GM18502 (cell line): Measurements from ENCODE around the gene GPR78.

Experiments
- ATAC-seq: cut with Tn5 transposase; IDR thresholded peaks from one replicate; pipeline ENCODE4 v1.9.1; 2021; ENCODE audit warnings: mild to moderate bottlenecking; ENCODE audit not compliant: unreplicated experiment, poor library complexity

Gene GPR78

DNA sequence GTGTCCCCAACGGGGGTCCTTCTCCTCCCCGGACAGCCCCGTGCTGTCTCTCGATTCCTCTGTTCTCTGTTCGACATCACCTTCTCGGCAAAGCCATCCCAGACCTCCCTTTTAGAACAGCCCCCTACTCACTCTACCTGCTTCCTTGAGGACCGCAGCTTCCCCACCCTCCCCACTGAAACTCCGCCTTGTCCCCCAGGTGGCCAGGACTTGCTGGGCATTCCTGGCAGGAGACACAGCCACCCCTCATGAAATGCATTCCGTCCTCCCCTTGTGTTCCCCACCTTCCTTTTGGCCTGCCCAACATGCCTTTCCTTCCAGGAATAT lies 34.8 kb upstream of the GPR78 start:
- no peak for ATAC-seq

DNA sequence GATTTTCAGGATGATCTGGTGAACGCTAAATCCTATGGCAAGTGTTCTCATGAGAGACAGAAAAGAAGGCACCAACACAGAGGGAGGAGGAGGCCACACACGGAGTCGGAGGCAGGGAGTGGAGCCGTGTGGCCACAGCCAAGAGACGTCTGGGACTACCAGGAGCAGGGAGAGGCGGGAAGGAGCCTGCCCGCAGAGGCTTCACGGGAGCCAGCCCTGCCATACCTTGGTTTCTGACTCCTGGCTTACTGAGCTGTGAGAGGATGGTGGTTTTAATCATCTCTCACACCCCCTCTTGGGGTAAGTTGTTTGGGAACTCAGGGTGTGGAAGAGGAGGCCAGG lies 33.5 kb upstream of the GPR78 start:
- no peak for ATAC-seq

DNA sequence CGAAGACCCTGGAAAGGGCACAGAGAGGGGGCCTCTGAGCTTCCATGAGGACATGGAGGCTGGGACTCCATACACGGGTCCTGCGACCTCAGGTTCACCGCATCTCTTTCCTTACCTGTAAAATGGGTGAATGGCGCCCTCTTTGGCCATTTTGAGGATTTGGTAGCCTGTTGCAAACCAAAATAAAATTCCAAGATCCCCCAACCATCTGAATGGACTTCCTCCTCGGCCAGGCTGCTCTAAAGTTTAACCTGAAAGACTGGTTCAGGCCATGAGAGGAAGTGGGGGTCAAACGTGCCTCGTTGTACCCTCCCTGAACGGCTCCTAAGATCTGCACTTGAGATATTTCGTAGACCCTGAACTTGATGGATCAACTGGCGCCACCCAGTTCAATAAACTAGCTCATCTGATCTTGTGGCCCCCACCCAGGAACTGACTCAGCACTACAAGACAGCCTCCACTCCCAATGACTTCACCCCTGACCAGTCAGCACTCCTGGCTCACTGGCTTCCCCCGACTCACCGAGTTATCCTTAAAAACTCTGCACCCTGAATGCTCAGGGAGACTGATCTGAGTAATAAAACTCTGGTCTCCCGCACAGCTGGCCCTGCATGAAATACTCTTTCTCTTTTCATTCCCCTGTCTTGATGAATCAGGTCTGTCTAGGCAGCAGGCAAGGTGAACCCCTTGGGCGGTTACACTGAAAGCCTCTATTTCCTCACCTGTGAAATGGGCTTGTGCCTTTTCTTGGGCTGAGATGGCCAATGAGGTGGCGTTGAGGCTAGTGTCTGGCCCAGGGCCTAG lies 32.9 kb upstream of the GPR78 start:
- no peak for ATAC-seq

DNA sequence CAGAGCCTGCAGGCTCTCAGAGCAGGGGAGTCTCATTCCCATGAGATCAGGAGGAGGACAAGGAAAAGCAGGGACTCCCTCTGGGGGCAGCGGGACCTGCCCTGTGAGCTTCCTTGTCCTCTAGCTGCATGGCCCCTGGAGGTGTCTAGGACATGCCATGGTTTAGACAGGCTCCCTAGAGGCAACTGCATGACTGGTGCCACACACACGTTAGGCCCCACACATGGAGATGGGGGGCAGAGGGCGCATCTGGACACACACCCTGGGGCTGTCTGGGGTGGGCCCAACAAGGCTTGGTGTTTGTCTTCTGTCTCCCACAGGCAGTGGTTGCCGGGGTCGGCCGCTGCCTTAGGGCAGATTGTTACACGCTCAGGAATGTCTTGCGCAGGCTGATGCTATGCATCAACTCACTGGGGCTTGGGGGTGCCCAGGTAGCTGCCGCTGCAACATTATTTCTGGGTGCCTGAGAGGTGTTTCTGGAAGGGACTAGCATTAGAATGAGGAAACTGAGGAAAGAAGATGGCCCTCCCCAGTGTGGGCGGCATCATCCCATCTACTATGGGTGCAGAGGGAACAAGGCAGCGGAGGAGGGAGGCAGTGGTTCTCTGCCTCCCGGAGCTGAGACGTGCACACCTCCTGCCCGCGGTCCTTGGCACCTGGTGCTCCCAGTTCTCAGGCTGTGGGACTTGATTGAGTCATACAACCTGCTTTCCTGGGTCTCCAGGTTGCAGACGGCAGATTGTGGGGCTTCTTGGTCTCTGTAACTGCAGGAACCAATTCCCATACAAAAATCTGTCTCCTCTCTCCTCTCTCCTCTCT lies 32.1 kb upstream of the GPR78 start:
- ATAC-seq, result no peak

DNA sequence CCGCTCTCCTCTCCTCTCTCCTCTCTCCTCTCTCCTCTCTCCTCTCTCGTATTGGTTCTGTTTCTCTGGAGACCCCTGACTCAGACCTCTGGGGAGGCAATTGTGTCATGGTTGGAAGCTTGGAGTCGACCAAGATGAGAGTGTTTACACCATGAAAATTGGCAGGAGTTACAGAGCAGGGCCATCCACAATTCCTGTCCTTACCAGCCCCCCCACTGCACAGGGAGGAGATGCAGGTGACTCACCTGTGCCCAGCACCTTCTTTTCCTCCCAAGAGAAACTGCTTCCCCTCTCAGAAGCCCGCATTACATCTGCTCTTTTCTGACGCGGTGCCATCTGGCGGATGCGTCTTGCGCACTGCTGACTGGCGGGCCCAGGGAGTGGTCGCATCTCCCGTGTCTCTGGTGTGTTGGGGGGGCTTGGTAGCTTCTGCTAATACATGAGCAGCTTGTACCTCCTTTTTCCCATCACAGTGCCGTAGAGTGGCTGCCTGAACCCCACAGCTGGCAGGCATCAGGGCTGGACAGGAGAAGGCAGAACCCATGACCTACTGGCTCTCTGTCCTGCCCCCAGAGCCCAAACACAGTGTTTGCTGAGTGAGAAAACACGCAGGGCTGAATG lies 31.4 kb upstream of the GPR78 start:
- no peak for ATAC-seq

DNA sequence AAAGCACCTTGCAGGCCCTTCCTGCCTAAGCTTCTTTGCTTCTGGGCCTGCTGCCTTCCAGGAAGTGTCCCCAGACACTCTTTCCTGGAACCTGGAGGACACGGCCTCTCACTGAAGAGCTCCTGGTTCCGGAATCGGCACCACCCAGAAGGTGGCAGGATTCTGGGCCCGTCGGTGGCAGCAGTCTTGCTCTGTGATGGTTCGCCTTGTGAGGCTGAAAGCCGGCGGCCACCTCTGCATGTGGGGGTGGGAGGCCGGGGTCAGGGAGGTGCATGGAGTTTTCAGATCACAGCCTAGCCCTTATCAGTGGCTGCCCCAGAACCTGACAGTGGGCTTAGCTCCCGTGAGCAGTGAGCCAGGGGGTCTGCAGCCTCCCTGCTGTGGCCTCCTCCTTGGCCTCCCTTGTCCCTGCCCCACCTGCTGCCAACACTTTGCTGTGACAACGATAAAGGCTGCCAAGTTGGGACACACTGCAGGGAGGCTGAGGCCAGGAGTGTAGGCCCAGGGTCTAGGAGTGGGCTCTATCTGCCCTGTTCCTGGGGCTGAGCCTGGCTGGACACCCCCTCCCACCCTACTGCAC lies 30.8 kb upstream of the GPR78 start:
- no peak for ATAC-seq

DNA sequence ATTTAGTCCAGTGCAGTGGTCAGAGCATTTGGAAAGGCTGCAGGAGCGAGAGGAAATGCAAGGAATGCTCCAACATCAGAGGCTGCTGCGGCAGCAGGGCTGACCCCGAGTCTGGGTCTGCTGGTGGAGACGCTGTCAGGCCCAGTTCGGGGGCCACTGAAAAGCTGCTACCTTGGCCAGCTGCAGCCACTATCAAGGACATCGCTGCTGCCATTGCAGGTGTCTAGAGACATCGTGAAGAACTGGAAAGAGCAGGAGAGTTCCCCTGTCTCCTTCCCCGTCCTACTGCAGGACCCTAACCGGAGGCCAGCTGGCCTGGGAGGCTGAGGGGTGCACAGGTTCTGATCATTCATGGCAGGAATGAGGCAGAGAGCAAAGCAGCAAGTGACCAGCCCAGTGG lies 29.5 kb upstream of the GPR78 start:
- no peak for ATAC-seq

DNA sequence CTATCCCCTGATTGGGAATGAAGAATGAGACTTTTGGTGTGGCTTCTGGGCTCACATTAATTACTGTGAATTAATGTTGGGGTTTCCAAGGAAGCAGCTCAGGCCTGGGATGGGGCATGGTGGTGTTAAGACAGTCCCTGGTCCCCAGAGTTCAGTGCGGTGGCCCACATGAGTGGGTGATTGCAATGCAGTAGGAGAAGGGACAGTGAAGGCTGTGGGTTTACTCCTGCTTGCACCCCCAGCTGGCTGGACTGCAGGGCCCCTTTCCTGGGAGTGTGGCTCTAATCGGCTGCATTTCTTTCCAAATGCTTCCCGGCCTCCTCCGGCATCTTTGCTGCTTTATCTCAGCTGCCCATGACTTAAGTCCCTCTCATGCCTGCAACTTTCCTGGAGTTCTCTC lies 28.2 kb upstream of the GPR78 start:
- no peak for ATAC-seq

DNA sequence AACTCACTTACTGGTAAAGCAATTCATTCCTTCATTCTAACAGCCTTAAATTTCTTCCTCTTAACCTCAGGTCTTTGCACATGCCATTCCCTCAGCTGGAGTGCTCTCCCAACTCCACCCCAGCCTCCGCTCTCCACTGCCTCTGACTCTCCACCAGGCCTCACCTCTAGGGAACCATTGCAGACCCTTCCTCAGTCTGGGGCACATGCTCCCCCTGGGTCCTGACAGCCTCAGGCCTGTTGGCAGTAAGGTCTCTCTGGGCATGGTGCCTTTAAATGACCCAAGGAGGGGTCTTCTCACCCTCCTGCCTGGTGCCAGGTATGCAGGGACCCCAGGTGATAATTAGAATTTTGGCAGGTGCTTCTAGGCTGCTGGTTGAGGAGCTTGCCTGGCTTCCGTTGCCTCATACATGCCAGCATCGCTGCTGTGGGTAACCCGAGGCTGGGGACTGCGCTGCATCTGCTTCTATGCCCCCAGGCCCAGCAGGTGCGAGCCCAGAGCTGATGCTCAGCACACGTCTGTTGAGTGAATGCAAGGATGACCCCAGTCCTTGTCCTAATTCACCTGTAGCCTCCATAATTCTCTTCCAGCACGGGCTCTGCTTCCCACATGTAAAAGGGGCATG lies 27.5 kb upstream of the GPR78 start:
- no peak for ATAC-seq

DNA sequence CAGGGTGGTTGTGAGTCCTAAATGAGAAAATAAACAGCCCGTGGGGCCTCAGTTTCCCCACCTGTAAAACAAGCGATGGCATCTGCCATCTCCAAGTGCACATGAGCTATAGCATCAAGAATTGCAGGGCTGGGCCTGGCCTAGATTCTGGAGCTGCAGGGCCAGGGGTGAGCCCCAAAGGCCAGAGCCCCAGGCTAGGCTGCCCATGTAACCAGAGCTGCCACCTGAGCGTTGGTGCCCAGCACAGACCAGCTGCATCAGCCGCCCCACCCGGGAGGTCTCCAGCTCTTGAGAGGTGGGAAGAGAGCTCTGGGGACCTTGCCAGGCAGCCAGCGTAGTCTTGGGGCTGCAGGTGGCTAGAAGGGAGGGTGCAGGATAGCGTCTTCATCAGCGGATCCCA lies 27.0 kb upstream of the GPR78 start:
- no peak for ATAC-seq

DNA sequence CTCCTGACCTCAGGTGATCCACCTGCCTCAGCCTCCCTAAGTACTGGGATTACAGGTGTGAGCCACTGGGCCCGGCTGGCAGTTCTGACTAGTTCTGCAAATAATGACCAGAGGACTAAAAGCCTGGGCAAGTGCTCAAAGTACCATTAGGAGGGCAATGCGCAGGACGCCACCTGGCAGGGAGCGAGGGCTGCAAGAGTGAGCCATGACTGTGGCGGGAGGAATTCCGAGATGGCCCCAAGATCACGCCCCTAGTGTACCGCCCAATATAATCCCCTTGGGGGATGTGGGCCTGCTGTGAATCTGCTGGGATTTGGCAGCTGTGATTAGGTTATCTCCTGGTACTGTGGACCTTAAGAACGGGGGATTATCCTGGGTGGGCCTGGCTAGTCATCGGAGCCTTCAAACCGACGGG lies 26.2 kb upstream of the GPR78 start:
- ATAC-seq, result no peak

DNA sequence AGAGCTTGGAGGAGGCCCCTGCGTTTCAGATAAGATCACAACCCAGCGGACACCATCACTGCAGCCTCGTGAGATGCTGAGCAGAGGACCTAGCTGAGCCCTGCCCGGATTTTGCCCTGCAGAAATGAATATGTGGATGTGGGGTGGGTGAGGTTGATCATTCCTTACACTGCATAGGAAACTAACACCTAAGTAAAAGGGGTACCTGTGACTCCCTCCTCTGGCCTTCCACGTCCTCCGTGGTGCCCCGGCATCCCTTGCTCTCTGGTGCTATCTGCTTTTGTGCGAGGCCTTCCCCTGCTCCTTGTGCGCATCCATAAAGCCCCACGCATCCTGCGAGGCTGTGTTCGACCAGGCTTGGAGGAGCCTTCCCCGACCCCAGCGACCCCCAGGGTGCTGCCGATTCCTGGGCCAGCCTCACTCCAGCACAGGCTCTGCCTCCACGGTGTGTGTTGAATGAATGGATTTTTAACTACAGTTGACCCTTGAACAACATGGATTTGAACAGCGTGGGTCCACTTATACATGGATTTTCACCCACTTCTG lies 25.6 kb upstream of the GPR78 start:
- ATAC-seq, result no peak

DNA sequence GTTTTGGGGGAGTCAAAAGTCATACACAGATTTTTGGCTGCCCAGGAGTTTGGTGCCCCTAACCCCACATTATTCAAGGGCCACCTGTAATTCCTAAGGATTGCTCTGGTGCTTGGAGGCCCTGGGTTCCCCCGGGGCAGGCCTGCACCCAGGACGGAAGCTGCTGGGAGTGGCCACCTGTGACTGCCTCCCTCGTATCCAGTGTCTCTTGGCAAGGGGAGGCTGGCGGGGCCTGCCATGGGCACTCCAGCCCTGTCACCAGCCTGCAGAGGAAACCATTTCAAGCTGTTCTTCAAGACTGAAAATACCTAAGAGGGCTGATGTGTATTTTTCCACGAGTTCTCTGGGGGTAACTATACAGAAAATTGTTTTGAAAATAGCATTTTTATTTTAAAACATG lies 24.5 kb upstream of the GPR78 start:
- no peak for ATAC-seq

DNA sequence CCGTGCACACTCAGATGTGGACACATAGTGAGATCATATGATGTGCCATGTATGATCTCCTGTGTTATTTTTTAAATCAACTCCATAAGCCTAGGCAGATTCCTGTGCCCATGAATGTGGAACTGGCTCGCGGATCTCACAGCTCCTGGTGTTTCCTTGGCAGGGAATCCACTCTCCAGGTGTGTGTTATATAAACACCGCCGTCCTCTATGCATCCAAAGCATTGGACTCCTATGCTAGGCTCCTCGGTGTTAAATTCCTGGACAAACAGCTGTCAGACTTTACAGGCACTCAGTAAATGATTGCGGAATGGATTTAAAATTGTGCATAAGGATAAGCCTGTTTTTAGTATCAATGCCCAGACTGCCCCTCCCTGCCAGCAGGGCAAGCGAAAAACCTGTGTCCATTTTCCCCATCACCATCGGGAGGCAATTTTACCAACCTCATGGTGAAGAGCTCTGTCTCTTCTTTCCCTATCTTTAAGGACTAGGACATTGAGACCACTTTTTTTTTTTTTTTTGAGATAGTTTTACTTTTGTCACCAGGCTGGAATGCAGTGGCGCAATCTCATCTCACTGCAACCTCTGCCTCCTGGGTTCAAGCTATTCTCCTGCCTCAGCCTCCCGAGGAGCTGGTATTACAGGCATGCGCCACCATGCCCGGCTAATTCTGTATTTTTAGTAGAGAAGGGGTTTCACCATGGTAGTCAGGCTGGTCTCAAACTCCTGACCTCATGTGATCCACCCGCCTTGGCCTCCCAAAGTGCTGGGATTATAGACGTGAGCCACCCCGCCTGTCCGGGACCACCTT lies 23.6 kb upstream of the GPR78 start:
- no peak for ATAC-seq

DNA sequence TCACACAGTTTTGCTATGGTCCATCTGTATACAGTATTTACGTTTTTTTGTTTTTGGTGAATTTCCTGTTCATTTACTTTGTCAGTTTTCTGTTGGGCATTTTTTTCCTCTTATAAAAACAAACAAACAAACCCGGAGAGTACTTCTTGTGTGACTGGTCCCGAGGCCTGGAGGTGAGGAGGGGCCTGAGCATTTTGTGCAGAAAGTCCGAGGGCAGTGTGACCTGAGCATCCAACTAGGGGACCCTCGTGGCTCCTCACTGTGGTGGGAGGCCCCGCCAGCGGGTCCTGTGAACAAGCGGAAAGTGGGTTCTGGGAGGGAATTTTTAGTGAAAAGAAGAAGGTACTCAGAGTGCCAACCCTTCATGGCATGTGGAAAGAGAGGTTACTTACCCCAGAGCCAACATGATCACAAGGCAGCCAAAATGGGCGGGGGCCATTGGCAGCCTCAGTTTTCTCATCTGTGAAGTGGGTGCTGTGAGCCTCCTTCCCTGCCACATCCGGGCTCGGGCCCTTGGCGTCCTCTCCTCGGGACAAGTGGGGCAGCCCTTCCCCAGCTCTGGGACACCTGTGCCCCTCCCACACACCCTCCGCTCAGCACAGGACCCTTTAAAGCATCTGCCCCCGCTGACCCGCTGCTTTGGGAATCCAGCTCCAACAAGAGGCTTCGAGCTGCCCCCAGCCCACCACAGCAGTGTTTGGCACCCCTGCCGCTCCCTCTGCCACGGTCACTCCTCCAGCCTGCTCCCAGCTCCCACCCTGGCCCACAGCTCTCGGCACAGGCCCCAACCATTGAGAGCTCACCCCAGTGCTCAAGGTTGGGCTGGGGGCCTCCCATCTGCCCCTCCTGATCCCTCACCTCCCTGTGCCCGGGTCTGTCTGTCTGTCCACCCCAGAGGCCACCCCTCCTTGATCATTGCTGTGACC lies 22.8 kb upstream of the GPR78 start:
- no peak for ATAC-seq

DNA sequence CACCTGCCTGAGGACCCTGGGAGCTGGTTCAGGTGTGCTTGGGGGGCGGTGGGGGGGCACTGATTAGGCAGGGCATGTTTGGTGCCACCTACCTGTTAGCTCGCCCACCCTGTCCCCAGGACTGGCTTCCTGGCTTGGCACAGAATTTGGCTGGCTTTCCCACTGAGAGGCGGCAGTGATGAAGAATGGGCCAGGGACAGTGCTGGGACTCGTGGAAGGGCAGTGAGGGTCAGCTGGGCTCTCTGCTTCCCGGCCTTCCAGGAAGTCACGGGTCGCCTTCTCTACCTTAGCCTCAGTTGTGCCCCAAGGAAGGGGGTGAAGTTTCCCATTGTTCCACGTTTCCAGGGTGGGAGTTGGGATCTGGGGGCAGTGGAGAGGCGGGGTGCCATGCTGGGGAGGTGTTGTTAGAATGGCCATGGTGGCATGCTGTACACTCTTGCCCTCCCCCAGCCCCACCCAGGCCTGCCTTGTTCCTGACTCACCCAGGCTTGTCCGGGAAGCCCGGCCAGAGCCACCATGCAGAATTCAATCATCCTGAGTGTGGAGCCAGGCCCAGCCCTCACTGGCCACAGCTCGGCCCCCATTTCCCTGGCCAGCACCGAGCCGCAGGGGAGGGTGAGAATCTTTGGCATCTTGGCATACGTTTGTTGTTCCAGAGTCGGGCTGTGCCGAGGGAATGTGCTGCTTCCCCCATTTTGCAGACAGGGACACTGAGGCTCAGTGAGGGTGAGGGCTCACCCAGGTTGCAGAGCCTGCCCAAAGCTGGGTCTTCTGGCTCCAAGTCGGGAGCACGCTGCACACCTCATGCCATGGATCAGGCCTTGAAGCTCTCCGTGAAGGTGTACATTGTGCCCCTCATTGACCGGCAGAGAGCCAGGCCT lies 21.9 kb upstream of the GPR78 start:
- ATAC-seq, result no peak

DNA sequence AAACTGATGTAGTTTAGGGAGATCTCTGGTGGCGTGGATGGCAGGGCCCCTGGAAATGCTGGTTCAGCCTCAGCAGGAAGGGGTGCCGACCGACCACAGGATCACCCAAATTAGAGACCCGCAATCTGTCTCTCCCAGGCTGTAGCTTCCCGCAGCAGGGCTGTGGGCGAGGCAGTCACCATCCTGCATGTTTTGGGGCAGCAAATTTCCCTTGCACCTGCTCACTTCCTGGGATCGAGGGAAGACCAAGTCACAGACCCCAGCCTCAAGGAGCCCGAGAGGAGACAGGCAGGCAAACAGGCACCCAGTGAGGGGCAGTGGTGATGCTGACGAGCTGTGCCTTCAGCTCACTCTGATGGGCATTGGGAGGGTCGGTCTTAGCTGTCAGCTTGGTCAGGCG lies 21.2 kb upstream of the GPR78 start:
- no peak for ATAC-seq
